IPS DF 4.7 (cell line): ENCODE data around the gene LSM2.

Experiments
- DNase-seq: peaks from one replicate; pipeline ENCODE4 v3.0.0-alpha.2; 2013; ENCODE audit warnings: low spot score; ENCODE audit errors: extremely low read depth

LSM2 gene

GRCh38 chr6:31750411-31751022, 56.2 kb downstream of the LSM2 start:
- DNase-seq = no peak

- no peak for DNase-seq
Measured at GRCh38 chr6:31749301-31750036, 57.3 kb downstream of the LSM2 start.
